Panc1 (cell line): ENCODE results near the gene ADGRD1. TPM values are rescaled to one million over a fixed set of nuclear protein-coding genes. Genes with fewer than 3 reads are reported as not detected.

ENCODE experiments used
- ATAC-seq: fragments of 200-7000 bp; cut with Tn5 transposase; 2 replicates; pipeline ENCODE4 v1.9.1; 2020; ENCODE audit warnings: mild to moderate bottlenecking, moderate library complexity
- BruUV-seq: library from RNA; stranded (reverse); fragments of 400-500 nt; replicated peaks from 2 replicates; lab custom pipeline; 2021; lab: Mats Ljungman, UMichigan
- CTCF ChIA-PET: fragments of 300-600 bp; sonication (Branson Sonifier 250); formaldehyde crosslinking; loops from one replicate; lab custom pipeline; 2022; ENCODE audit warnings: antibody characterized with exemption; lab: Charles Lee
- POLR2A ChIA-PET: fragments of 300-600 bp; sonication (Branson Sonifier 250); formaldehyde crosslinking; loops from one replicate; lab custom pipeline; 2022; ENCODE audit warnings: antibody characterized with exemption; lab: Charles Lee
- DNase-seq: peaks from one replicate; pipeline ENCODE4 v3.0.0-alpha.2; 2010; ENCODE audit warnings: low read depth, low spot score
- H3K27ac ChIP-seq: 2 replicates; pipeline ENCODE4 v1.5.1; 2011; ENCODE audit warnings: mild to moderate bottlenecking, low read length, inconsistent platforms
- H3K27me3 ChIP-seq: fragments of 200-500 bp; sonication (Bioruptor generic); 2 replicates; pipeline ENCODE4 v1.6.0; 2014; ENCODE audit warnings: low read length, inconsistent platforms; ENCODE audit not compliant: control insufficient read depth, insufficient read depth
- H3K36me3 ChIP-seq: fragments of 200-500 bp; sonication (Bioruptor generic); 2 replicates; pipeline ENCODE4 v1.5.1; 2014; ENCODE audit warnings: inconsistent platforms, mild to moderate bottlenecking, low read length, moderate library complexity; ENCODE audit not compliant: control insufficient read depth, insufficient read depth
- H3K4me1 ChIP-seq: 2 replicates; pipeline ENCODE4 v1.5.1; 2011; ENCODE audit warnings: inconsistent platforms, mild to moderate bottlenecking, low read length, moderate library complexity; ENCODE audit not compliant: control insufficient read depth, insufficient read depth
- H3K4me3 ChIP-seq, 2 experiments: 2 replicates each; pipeline ENCODE4 v1.5.1; 2011 to 2012; ENCODE audit warnings: low read depth in 2 of 2, low read length in 2 of 2, mild to moderate bottlenecking in 2 of 2, inconsistent platforms in 1 of 2, moderate library complexity in 1 of 2
- H3K9me3 ChIP-seq: fragments of 200-500 bp; sonication (Bioruptor generic); 2 replicates; pipeline ENCODE4 v1.5.1; 2014; ENCODE audit warnings: low read depth, mild to moderate bottlenecking, inconsistent platforms, low read length, moderate library complexity; ENCODE audit not compliant: control insufficient read depth, insufficient read depth
- CTCF ChIP-seq: fragments of 450-650 bp; IDR thresholded peaks from 2 replicates; pipeline ENCODE4 v1.5.1; 2017; ENCODE audit warnings: mild to moderate bottlenecking
- POLR2AphosphoS5 ChIP-seq: IDR thresholded peaks from 2 replicates; pipeline ENCODE4 v1.6.1; 2012; ENCODE audit warnings: mild to moderate bottlenecking, low read depth, low read length, moderate library complexity
- REST ChIP-seq, 2 experiments: IDR thresholded peaks; 2 replicates each; pipeline ENCODE4 v1.6.1; 2011 to 2012; ENCODE audit warnings: low read depth in 2 of 2, control low read depth in 1 of 2, low read length in 1 of 2, mild to moderate bottlenecking in 1 of 2, moderate library complexity in 1 of 2; ENCODE audit not compliant: insufficient read depth in 1 of 2
- SIN3A ChIP-seq: IDR thresholded peaks from 2 replicates; pipeline ENCODE4 v1.6.1; 2012; ENCODE audit warnings: low read depth, mild to moderate bottlenecking, low read length, moderate library complexity, borderline replicate concordance; ENCODE audit not compliant: insufficient read depth
- TCF7L2 ChIP-seq: IDR thresholded peaks from 2 replicates; pipeline ENCODE4 v1.6.1; 2011; ENCODE audit warnings: mild to moderate bottlenecking, low read depth, low read length, inconsistent platforms
- in situ Hi-C: cut with HindIII; loops from 2 replicates; pipeline ENCODE4 v1.10.0; 2016; ENCODE audit warnings: low sequenced_read_pairs, low pct_unique_long_range_greater_than_20kb
- intact Hi-C: fragments of 100-400 bp; cut with micrococcal nuclease; formaldehyde crosslinking; loops from one replicate; pipeline ENCODE4 v1.10.0; 2022; ENCODE audit not compliant: unreplicated experiment
- total RNA-seq: library from RNA; stranded (reverse); gene quantifications from one replicate; pipeline ENCODE4 v1.2.1, GENCODE V29; 2021; ENCODE audit not compliant: unreplicated experiment

Gene ADGRD1
- total RNA-seq, 1 experiment from 2014 or later, result 0.21 TPM

GRCh38 chr12:130956456-130957303, 3.0 kb downstream of the ADGRD1 start:
- Histone ChIP-seq H3K36me3 (no peaks in the 10 kb centered on the region), H3K4me1 (no peaks in the 10 kb centered on the region), H3K27me3 (peaks cover 14% of the 10 kb centered on the region), H3K27ac (no peak overlapping the region), H3K9me3 (no peaks in the 10 kb centered on the region), H3K4me3 (no peak overlapping the region)
- ATAC-seq (no peak), DNase-seq (no peak)
- CTCF ChIA-PET, result no interaction called here
- in situ Hi-C loops (no loop called here), intact Hi-C loops (no loop called here)
- no TSS peak for BruUV-seq
- POLR2A ChIA-PET, result no interaction called here
- TF ChIP-seq TCF7L2 (no peak), SIN3A (no peak), CTCF (no peak)

- ChIA-PET POLR2A (no interaction called here), CTCF (no interaction called here)
- Histone ChIP-seq H3K4me1 (no peaks in the 10 kb centered on the region), H3K27me3 (peaks cover 16% of the 10 kb centered on the region), H3K36me3 (no peaks in the 10 kb centered on the region), H3K9me3 (no peaks in the 10 kb centered on the region), H3K4me3 (no peak overlapping the region), H3K27ac (no peak overlapping the region)
- DNase-seq (no peak), ATAC-seq (no peak)
- intact Hi-C loops, result no loop called here
- TF ChIP-seq SIN3A, result no peak
- TF ChIP-seq POLR2AphosphoS5, result no peak
- TF ChIP-seq TCF7L2, result no peak
- no peak for TF ChIP-seq CTCF
- no peak for TF ChIP-seq REST (IDR thresholded peaks at IDR 0.05; ENCODE audit: insufficient read depth in 1 of 2, low read depth in 2 of 2, low read length in 1 of 2)
- no TSS peak for BruUV-seq
- in situ Hi-C loops, result no loop called here
Measured at GRCh38 chr12:130957304-130957621, 3.6 kb downstream of the ADGRD1 start.
